Hematopoietic multipotent progenitor cell treated with erythropoietin and hydrocortisone succinate and interleukin-3 and kit ligand, for 8 days (in vitro differentiated cells): Measurements from ENCODE around the gene UBALD1.

ENCODE experiments used
- DNase-seq: peaks from one replicate; pipeline ENCODE4 v3.0.0-alpha.2; 2015

The UBALD1 gene

DNA sequence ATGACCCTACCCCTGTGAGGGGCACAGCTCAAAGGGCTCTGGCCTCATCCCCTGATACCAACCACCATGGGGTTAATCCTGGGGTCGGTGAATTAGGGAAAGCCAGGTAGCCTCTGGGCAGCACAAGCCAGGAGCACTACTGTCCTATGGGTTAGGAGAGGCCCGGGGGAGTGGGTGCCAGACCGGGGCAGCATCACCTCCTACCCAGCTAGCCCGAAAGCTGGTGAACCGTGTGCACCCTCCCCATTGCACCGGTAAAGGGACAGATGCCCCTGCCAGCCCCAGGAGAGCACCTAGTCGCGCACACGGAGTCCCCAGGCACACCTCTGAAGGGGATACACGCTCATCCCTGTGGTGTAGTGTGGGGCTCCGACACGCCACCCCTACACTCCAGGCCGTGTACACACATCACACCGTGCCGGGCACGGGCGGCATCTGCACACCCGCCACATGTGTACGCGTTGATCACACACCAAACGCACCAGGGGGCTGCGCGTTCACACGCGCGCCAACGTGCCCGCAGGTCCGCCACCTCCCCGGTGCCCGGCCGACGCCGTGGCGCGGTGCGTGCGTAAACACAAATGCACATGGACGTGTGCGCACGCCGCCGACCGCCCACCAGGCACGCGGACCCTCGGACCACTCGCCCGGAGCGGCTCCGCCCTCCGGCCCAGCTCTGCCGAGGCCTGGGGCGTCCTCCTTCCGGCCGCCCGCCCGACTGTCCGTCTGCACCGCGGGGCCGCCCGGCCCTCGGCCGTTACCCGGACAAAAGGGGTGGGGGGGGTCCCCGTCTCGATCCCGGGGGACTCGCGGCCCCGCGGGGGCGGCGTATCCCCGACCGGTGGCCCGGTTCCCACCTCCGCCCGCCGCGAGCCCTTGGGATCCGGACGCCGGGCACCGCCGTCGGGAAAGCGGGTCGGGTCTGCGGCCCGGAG, 785 bp downstream of the UBALD1 start:
- DNase-seq = peak; percentile 33

DNA sequence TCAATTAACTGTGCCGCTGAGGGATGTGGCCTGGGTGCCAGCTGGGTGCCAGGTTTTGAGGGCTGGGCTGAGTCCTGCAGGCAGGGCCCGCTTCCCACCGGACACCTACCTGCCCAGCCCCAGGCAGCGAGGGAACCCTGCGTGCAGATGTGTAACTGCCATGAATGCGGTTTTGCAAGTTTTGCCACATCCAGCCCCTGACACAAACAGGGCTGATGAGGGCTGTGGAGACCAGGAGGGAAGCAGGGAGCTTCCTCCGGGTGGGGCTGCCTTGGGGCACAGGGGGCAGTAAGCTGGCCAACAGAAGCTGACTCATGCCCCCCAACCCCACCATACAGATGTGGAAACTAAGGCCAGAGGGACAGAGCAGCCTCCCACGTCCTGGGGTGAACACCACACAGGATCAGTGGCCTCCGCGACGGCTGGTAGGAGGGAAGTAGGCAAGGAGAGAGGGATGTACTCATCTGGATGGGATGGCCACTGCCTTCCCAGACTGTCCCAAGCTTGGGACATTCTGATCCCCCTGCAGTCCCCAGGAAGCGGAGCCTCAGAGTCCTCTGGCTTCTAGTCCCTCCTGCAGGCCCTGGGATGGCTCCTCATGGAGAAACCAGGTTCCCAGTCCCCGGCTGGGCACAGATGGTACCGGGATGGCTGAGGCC, 1.6 kb downstream of the UBALD1 start:
- no peak for DNase-seq

DNA sequence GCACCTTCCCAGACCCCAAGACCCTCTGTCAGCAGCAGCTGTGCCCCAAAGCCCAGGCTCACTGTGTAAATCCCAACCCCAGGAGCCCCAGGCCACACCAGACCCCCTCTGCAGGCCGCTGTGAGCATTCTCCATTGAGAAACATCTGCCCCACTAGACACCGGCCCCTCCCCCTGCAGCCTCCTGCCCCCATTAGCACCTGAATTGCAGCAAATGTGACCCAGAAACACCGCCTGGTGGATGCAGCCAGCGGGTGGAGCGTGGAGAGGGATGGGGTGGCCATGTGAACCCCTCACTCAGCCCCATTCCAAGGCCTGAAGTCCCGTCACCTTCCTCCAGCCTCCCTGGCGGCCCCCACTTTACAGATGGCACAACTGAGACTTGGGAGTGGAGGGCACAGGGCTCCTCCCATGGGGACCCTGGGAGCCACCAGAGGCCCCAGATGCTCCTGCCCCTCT, 2.2 kb downstream of the UBALD1 start:
- DNase-seq = no peak

DNA sequence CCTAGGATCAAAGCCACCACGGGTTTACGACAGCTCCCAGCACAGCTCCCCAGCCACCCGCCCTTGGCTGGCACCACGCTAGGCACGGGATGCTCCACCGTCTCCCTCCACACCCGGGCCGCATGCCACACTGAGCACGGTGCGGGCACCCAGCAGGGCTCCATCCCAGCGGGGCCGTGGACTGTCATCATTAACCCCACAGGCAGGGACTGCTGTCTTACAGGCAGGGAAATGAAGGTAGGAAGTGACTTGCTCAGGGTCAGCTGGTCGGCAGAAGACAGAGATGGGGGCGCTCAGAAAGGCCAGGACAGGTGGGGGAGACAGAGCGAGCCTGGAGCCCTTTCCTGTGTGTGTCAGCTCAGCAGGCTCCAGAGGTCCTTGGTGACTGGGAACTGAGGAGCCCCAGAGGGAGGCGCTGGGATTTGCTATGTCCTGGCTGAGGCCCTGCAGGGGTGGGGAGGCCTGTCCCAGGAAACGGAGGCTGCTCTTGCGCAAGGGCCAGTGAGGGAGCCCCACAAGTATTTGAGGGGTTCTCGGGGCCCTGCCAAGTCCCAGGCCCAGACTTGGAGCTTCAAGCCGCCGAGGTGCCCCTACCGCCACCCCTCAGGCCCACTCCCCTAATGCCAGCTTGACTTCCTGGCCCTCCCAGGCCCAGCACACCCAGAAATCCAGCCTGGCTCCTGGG, 3.2 kb downstream of the UBALD1 start:
- no peak for DNase-seq

DNA sequence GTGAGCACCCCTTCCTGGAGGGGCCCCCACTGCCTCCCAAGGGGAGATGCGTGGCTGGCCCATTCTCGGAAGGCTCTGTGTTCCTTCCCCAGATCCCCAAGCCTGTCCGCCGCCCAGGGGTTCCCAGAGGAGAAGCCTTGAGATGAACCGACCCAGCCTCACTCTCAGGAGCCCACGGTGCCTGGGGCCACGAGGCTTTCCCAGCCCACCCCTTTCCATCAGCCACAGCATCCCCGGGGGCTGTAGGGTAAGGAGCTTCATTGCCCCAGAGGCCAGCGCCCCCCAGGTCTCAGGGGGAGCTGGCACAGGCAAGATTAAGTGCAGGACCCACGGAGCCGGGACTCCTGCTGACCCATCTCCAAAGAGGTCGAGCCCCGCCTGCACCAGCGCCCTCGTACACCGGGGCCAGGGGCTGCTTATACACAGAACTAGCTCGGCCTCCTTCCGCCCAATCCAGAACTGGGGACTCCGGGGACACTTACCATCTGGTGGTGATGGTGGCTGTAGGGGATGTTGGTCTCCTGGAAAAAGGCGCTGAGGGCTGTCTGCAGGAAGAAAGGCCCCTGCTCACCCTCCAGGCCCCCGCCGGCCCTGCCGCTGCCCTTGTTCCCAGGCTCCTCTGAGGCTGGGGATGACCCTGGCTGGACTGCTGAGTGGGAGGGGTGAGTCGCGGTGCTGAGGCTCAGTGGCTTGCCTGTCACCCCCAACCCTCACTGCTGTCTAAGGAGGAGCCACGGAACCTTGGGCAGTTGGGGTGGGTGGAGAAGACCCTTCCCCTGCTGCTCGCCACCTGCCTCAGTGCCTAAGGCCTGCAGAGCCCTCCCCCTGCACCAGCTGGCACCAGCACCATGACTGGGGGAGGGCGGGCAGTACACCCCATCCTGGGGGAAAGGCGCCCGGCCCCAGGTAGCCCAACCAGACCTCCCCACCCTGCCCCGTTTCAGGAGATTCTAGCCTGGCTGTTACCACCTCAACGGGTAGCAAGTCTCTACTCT, 4.4 kb downstream of the UBALD1 start:
- DNase-seq = no peak

DNA sequence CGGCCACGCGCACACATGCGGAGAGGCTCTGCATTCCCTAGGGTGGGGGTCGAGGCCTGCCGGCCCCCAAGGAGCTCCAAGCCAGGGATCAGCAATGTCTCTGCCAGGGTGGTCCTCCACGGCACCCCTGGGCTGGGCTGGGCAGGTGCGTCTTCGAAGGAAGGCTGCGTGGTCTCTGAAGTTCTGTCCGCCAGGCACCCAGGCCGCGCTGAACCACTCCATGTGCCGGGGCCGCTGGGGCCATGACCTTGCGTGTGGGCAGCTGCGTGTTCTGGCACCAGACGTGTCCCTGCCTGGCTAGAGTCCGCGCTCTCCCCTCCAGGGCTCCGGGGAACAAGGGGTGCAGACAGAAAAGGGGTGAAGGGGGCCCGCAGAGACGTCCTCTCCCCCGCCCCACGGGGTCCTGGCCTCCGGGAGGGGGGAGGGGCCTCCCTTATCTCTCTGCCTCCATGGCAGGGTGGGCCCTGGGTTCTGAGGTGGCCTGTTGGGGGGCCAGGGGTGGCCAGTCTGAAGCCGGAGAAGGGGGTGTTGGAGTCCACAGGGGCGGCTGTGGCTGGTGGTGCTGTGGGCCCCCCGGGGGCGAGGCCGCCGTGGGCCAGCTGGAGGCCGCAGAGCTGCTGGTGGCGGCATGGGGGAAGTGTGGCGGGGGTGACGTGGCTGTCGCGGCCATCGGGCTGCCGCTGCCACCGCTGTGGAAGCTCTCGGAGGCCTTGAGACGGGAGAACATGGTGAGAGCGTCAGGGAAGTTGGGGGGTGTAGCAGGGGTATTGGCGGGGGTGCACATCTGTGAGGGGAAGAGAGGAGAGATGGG, 5.3 kb downstream of the UBALD1 start:
- no peak for DNase-seq

DNA sequence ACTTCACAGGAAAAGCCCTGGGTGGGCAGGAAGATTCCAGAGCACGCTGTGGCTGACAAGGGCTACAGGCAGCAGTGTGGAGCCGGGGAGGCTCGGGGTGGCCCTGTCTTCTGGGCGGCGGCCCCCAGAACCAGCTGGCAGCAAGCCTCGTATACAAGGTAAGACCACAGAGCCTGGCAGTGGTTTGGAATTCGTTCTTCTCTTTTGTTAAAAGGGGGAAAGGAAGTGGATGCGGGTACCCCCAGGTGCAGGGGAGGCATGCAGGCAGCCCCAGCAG, 6.0 kb downstream of the UBALD1 start:
- no peak for DNase-seq

DNA sequence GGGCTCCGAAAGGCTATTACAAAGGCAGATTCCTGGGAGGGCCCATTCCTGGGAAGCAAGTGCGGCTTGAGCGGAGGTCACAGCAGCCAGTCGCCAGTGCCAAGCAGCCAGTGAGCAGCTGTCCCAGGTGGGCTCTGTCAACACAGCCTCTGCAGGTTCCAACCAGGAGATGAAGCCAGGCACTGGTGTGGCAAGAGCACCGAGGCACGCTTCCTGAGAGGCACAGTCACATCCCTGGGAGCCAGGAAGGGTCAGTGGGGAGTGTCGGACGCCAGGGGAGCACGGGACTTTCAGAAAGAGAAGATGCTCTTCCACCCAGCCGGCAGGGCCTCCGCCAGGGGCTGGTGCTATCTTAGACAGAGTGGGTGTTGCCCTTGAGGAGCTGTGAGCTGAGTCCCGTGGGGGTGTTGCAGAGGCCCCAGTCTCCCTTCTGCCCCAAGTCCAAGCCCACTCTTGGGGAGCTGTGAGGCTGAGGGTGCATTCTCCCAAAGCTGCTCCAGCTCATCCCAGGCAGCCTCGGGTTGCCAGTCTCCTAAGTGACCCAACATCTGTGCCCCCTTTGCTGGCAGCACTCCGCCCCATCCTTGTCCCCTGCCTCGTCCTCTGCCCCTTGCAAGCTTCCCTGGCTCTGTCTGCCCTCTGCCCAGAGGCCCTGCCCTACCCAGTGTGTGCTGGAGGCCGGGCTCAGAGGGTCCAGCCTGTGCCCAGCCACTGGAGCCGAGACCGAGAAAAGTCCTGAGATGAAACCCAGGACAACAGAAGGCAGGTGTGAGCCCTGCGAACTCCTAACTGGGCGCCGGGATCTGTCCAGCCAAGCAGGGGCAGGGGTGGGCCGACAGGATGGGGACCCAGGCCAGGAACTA, 6.6 kb downstream of the UBALD1 start:
- DNase-seq = no peak

DNA sequence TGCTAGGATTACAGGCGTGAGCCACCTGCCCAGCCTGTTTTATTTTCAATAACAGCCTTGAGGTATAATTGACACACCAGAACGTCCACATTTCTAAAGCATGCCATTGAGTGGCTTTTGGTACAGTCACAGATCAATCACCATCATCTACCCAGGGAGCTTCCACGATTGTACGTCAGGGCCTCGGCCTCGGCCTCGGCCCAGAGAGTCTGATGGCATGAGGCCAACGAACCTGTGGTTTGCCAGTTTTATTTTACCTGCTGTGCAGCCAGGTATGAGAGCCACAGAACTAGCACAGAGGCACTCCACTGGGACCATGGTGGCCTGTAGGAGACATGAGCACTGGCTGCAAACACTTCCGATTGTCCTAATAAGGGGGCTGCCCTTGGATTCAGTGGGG, 8.3 kb downstream of the UBALD1 start:
- DNase-seq = no peak

DNA sequence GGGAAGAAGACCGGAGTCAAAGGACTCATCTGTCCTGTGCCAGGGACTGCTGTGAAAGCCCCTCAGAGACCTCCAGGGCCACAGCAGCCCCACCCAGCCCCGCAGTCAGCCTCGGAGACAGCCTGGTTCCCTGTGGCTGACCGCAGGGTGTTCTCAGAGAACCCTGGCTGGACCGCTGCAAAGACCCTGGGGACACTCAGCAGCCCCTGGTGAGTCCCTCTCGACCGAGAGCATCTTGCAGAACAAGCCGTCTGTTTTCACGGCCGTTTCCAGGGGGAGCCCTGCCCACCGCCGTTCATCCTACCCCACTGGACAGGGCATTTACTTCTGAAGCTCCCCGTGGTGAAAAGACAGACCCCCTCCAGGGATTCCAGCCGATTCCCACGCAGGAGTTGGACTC, 10.3 kb downstream of the UBALD1 start:
- DNase-seq = no peak

DNA sequence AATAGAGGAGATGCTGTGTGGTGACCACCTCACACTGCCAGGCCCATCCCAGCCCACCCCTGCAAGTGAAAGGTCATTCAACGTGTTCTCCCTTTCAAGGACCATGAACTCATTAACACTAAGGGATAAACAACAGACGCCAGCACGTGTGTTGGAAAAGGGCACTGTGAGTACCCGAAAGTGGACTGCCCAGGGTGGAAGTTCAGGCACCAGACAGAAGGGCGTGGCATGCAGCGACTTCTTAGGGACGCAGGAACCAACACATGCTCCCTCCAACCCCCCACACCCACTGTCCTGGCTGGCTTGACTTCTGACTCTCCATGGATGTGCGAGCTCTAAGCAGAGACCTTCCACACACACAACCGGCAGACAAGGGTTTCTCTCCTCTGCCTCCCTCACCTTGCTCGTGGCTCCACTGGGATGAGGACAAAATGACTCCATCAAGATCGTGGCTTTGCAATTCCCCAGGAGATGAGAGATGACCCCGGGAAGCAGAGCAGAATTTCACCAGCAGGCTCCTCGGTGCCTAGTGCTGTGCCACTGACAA, 11.0 kb downstream of the UBALD1 start:
- no peak for DNase-seq

DNA sequence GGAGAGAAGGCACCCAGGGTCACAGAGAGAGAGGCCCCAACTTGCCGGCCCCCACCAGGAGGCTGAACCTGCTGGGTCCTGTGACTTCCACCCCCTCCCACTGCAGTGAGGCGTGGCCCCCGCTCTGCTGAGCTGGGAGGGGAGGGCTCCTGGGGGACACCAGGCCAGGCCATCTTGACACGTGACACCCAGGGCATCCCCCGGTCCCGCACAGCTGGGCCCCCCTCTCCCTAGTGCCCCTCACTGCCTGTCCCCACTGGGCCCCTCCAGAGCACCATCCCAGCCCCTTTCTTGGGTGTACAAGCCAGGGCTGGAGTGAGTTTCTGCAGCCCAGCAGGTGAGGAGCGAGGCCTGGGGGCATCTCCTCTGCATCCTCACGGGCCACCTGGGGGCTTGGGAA, 12.4 kb downstream of the UBALD1 start:
- DNase-seq = no peak

DNA sequence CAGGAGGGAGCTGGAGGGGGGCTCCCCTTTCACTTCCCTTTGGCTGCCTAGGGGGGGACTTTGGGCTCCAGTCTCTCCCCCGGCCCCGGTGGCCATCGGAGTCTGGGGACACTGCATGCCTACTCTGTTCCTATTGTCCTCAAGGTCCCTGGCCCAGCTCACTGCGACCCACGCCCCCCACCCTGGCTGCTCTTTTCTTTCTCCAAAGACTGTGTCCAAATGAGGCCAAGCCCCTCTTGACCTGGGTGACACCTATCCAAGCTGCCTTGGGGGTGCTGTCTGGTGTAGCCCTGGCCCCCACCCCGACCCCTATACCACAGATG, 12.9 kb downstream of the UBALD1 start:
- no peak for DNase-seq

DNA sequence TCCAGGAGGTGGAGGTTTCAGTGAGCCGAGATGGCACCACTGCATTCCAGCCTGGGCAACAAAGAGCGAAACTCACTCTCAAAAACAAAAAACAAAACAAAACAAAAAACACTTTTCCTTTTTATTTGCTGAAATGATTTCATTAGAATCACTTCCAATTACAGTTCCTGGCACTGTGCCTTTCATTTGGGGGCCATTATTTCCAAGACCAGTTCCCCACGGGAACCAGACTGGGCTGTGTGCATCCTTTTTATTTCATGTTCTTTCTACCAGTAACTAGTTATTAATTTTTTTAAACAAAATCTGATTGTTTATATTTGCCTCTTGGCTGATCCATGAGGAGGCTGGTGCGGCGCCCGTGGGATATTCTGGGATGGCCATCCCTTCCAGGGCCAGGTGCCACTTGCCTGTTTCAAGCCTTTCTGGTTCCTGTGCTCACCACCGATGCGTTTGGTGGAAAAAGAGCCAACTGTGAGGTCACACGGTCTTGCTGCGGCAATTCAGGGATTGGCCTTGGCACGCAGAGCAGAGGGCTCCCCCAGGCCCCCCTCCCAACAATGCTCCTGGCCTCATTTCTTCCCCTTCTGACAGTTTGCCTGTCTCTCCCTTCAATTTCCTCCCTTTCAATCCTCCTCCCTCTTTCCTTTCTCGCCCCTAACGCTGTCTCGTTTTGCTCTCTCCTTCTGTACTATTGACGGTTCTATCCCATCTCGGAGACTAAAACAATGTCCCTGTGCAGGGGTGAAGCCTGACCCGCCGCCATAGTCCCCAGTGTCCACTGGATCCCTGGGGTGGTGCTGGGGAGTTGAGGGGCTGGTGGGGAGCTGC, 13.4 kb downstream of the UBALD1 start:
- no peak for DNase-seq

DNA sequence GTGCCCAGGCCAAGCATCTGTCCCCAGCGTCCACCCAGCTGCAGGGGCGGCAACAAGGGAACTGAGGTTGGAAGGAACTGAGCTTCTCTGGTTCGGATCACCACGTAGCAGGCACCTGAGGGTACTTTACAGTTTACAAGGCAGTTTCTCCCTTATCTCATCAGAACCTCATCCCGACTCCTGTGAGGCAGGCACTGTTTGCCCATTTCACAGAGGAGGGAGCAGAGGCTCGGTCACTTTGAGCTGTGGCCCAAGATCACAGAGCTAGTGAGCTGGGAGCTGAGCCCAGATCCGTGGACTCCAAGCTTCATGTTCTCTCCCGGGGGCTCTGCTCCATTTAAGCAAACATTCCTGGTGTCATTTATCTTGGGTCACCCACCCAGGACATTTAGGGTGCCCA, 15.1 kb downstream of the UBALD1 start:
- DNase-seq = no peak

DNA sequence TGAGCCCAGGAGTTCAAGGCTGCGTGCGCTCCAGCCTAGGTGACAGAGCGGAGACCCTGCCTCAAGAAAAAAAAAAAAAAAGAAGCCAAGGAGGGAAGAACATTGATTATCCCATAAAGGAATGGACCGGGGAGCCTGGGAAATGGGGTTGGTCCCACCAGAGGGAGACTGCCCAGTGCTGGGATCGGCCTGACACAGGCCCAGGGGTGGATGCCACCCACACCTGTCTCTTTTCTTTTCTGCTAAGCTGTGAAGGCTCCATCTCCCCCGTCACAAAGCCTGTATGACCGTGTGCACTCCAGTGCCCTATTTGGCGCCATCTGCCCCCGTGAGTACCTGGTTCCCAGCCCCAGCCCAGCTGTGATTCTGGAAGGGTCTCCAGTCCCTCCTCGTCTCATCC, 15.7 kb downstream of the UBALD1 start:
- DNase-seq = no peak

DNA sequence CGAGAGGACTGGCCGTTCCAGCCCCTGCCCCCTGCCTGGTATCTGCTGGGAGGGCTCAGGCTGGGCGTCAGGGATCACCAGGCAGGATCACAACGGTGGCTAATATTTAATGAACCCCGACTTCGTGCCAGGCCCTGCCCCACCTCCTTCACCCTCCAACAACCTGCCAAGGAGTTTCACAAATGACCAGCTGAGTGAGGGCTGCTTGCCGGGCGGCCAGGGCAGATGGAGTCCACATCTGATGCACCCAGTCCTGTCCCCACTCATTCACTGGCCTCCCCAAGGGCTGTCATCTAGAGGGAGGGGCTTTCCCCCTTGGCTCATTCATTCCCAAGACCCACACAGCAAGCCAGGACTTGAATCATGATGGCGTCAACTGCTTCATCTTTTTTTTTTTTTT, 17.5 kb downstream of the UBALD1 start:
- DNase-seq = no peak

DNA sequence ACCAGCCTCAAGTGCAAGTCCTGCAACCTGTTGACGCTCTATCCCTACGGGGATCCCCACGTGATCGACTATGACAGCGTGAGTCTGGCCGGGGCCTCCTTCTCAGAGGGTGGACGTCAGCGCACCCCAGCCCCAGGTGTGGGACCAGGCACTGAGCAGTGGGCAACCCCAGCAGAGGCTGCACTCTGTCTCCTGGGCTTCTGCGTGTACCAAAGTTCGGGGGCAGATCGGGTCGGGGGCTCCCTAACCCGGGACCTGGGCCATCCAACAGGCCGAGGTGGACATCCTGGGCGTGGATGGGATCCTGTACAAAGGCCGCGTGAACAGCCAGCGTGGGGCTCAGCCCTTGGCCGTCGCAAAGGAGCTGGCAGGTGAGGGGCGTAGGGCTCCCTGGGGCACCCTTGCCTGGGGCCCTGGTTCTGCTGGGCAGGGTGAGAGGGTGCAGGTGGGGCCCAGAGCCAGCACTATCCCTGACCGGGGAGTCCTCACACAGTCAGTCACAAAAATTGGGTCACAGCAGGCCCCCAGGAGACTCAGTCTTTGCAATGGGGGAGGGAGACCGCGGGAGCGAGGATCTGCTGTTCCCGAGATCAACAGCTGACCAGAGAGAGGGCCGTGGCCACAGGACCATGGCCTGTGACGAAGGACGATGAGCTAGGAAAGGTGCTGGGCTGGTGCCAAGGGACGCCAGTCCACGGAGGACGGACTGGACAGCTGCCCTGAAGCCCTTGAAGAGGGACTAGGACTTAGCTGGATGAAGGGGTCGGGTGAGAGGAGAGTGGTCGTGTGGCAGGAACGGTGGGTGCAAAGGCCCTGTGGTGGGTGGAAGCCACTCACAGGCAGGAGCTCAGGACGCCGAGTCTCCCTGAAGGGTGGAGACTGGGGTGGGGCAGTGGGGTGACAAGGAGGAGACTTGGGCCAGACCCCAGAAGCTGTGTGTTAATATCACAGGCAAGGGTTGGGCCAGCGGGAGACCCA, 20.0 kb downstream of the UBALD1 start:
- no peak for DNase-seq

DNA sequence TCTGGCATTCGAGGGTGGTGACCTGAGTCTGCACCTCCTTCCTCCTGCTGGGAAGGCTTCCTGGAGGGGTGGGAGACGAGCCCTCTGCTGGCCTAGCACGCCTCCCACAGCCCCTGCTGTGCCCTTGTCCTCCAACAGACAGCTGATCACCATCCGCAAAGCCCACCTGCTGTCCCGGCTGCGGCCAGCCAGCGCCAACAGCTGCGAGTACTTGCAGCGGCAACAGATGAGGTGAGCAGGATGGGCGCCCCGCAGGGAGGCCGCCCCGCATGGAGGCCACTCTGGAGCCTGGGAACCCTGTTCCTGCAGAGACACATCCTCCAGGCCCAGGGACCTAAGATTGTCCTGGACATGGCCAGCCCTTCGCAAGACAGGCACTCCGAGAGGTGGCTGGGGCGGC, 21.6 kb downstream of the UBALD1 start:
- no peak for DNase-seq
